GM23338 (cell line): ENCODE measurements around the gene EXOSC7. TPM values are rescaled to one million over a fixed set of nuclear protein-coding genes. Genes with fewer than 3 reads are reported as not detected.

ENCODE experiments used
- ATAC-seq: fragments of 200-7000 bp; cut with Tn5 transposase; 3 replicates; pipeline ENCODE4 v1.9.1; 2020
- DNase-seq: peaks from one replicate; pipeline ENCODE4 v3.0.0-alpha.2; 2015; ENCODE audit warnings: low spot score
- H2AFZ ChIP-seq: fragments of 200-600 bp; sonication (generic); 2 replicates; pipeline ENCODE4 v1.8.0; 2016; ENCODE audit warnings: antibody characterized with exemption, mild to moderate bottlenecking, moderate library complexity
- H3F3A ChIP-seq: fragments of 200-600 bp; sonication (generic); replicated peaks from 2 replicates; pipeline ENCODE4 v1.8.0; 2017; ENCODE audit warnings: antibody characterized with exemption, mixed run types, low read depth
- H3K27ac ChIP-seq: fragments of 200-600 bp; sonication (generic); 2 replicates; pipeline ENCODE4 v1.6.1; 2016; ENCODE audit warnings: low read depth
- H3K27me3 ChIP-seq: fragments of 200-600 bp; sonication (generic); 2 replicates; pipeline ENCODE4 v1.8.0; 2016; ENCODE audit warnings: mild to moderate bottlenecking, mixed run types, moderate library complexity; ENCODE audit not compliant: insufficient read depth
- H3K36me3 ChIP-seq: fragments of 200-600 bp; sonication (generic); 2 replicates; pipeline ENCODE4 v1.8.0; 2016; ENCODE audit warnings: mild to moderate bottlenecking; ENCODE audit not compliant: insufficient read depth
- H3K4me1 ChIP-seq: fragments of 200-600 bp; sonication (generic); 2 replicates; pipeline ENCODE4 v1.8.0; 2016; ENCODE audit warnings: mild to moderate bottlenecking, moderate library complexity; ENCODE audit not compliant: insufficient read depth
- H3K4me2 ChIP-seq: fragments of 200-600 bp; sonication (generic); 2 replicates; pipeline ENCODE4 v1.7.1; 2017; ENCODE audit warnings: mixed run types
- H3K4me3 ChIP-seq: fragments of 200-600 bp; sonication (generic); 2 replicates; pipeline ENCODE4 v1.6.1; 2016; ENCODE audit warnings: mixed run types
- H3K79me2 ChIP-seq: fragments of 200-600 bp; sonication (generic); replicated peaks from 2 replicates; pipeline ENCODE4 v1.8.0; 2017; ENCODE audit warnings: mild to moderate bottlenecking; ENCODE audit not compliant: insufficient read depth
- H3K9me2 ChIP-seq: fragments of 200-600 bp; sonication (generic); 2 replicates; pipeline ENCODE4 v1.8.0; 2017; ENCODE audit not compliant: insufficient read depth
- H4K20me1 ChIP-seq: fragments of 200-600 bp; sonication (generic); replicated peaks from 2 replicates; pipeline ENCODE4 v1.8.0; 2017; ENCODE audit warnings: mild to moderate bottlenecking; ENCODE audit not compliant: insufficient read depth
- H3K27ac Mint-ChIP-seq: 2 replicates; pipeline ENCODE4 v1.8.0; 2020; ENCODE audit warnings: inconsistent platforms, mild to moderate bottlenecking, moderate library complexity, mixed read lengths
- H3K27me3 Mint-ChIP-seq: 3 replicates; pipeline ENCODE4 v1.8.0; 2022; ENCODE audit warnings: low read depth, mild to moderate bottlenecking, moderate library complexity, mixed read lengths, inconsistent platforms; ENCODE audit not compliant: insufficient read depth, poor library complexity
- H3K36me3 Mint-ChIP-seq: 3 replicates; pipeline ENCODE4 v1.8.0; 2021; ENCODE audit warnings: low read depth, mild to moderate bottlenecking, inconsistent platforms, moderate library complexity, mixed read lengths
- H3K4me1 Mint-ChIP-seq: 3 replicates; pipeline ENCODE4 v1.8.0; 2020; ENCODE audit warnings: mild to moderate bottlenecking, inconsistent platforms, mixed read lengths
- H3K4me3 Mint-ChIP-seq: 3 replicates; pipeline ENCODE4 v1.8.0; 2021; ENCODE audit warnings: moderate library complexity, mild to moderate bottlenecking, inconsistent platforms, mixed read lengths
- H3K9me3 Mint-ChIP-seq: 3 replicates; pipeline ENCODE4 v1.8.0; 2020; ENCODE audit warnings: moderate library complexity, mild to moderate bottlenecking, inconsistent platforms, mixed read lengths
- CREB1 ChIP-seq: fragments of 250-450 bp; sonication (Bioruptor Pico); IDR thresholded peaks from 2 replicates; pipeline ENCODE4 v1.5.0; 2020; ENCODE audit warnings: low read depth, mild to moderate bottlenecking, moderate library complexity
- CTCF ChIP-seq, 2 experiments: fragments of 200-600 bp in 1 of 2; sonication (generic) in 1 of 2; conservative IDR thresholded peaks; 2 replicates each; pipeline versions ENCODE4 v1.5.1 to v1.6.1; 2016 to 2017; ENCODE audit warnings: antibody characterized with exemption in 2 of 2, low read depth in 2 of 2, mild to moderate bottlenecking in 2 of 2, moderate library complexity in 1 of 2
- JUNB ChIP-seq: IDR thresholded peaks from one replicate; pipeline ENCODE4 v1.6.1; 2016; ENCODE audit warnings: antibody characterized with exemption; ENCODE audit not compliant: unreplicated experiment
- NANOG ChIP-seq: IDR thresholded peaks from 2 replicates; pipeline ENCODE4 v1.6.1; 2016; ENCODE audit warnings: antibody characterized with exemption, borderline replicate concordance
- ZNF462 ChIP-seq: fragments of 250-450 bp; sonication (Bioruptor Pico); IDR thresholded peaks from 2 replicates; pipeline ENCODE4 v1.5.0; 2020; ENCODE audit warnings: mild to moderate bottlenecking, moderate library complexity
- polyA plus RNA-seq: library from polyadenylated mRNA; unstranded; fragments of >200 nt; fragmentation: Nextera tagmentation; extraction: Ambion mirVana; gene quantifications from 2 replicates; pipeline ENCODE4 v1.2.1, GENCODE V29; 2016
- total RNA-seq: library from RNA; depleted of rRNA; stranded (reverse); fragments of >200 nt; shearing (Covaris generic); gene quantifications from 2 replicates; pipeline ENCODE4 v1.2.3, GENCODE V29; 2014

EXOSC7 gene
- total and polyA plus RNA-seq, 2 experiments from 2014 or later = 84.8 to 120 TPM

GRCh38 chr3:45011756-45012508 lies 35.9 kb downstream of the EXOSC7 start:
- H3K27ac Mint-ChIP-seq = no peak overlapping the region
- H3K79me2 ChIP-seq = no peaks in the 10 kb centered on the region
- H3K36me3 Mint-ChIP-seq = peaks cover 54% of the 10 kb centered on the region
- H3K9me2 ChIP-seq = 0 out of 2 replicates have a peak, but pooled peaks cover 3% of the 10 kb centered on the region
- H3K27me3 ChIP-seq = no peaks in the 10 kb centered on the region
- no peak overlapping the region for H3K4me3 Mint-ChIP-seq
- no peak overlapping the region for H3K4me3 ChIP-seq
- peaks cover 20% of the 10 kb centered on the region for H3K36me3 ChIP-seq
- no peak for DNase-seq
- no peak overlapping the region for H2AFZ ChIP-seq
- H3K27me3 Mint-ChIP-seq = peaks cover 1% of the 10 kb centered on the region
- TF ChIP-seq NANOG = no peak
- TF ChIP-seq ZNF462 (CRISPR knock-in tag) = no peak
- H4K20me1 ChIP-seq = peaks cover 5% of the 10 kb centered on the region
- peaks cover 5% of the 10 kb centered on the region; the same call in 2 of the 3 replicates for H3K4me1 Mint-ChIP-seq
- H3K4me2 ChIP-seq = no peak overlapping the region
- 0 out of 2 replicates have a peak, but pooled peaks cover 3% of the 10 kb centered on the region for H3K4me1 ChIP-seq
- no peak overlapping the region for H3K27ac ChIP-seq
- no peaks in the 10 kb centered on the region for H3F3A ChIP-seq
- H3K9me3 Mint-ChIP-seq = no peaks in the 10 kb centered on the region
- no peak for ATAC-seq

- no peak overlapping the region for H3K4me3 Mint-ChIP-seq
- ATAC-seq = no peak
- no peak for TF ChIP-seq CREB1 (CRISPR knock-in tag)
- TF ChIP-seq CTCF (conservative IDR thresholded peaks at IDR 0.05; ENCODE audit: low read depth in 2 of 2) = no peak
- no peak for TF ChIP-seq JUNB
Observed at GRCh38 chr3:45012577-45012976, 36.5 kb downstream of the EXOSC7 start.

More at GRCh38 chr3:45012577-45012976, 36.5 kb downstream of the EXOSC7 start:
- 0 out of 2 replicates have a peak, but pooled peaks cover 3% of the 10 kb centered on the region for H3K4me1 ChIP-seq
- peaks cover 1% of the 10 kb centered on the region for H3K27me3 Mint-ChIP-seq
- H3K4me2 ChIP-seq = no peak overlapping the region
- H3K27ac Mint-ChIP-seq = no peak overlapping the region
- H3K27me3 ChIP-seq = no peaks in the 10 kb centered on the region
- 0 out of 2 replicates have a peak, but pooled peaks cover 3% of the 10 kb centered on the region for H3K9me2 ChIP-seq
- no peaks in the 10 kb centered on the region for H3K9me3 Mint-ChIP-seq
- H2AFZ ChIP-seq = no peak overlapping the region
- no peaks in the 10 kb centered on the region for H3K79me2 ChIP-seq
- H3K4me1 Mint-ChIP-seq = peaks cover 7% of the 10 kb centered on the region; the same call in 2 of the 3 replicates
- peaks cover 5% of the 10 kb centered on the region for H4K20me1 ChIP-seq
- H3K36me3 Mint-ChIP-seq = peaks cover 48% of the 10 kb centered on the region
- H3K27ac ChIP-seq = no peak overlapping the region
- peaks cover 20% of the 10 kb centered on the region for H3K36me3 ChIP-seq
- no peak overlapping the region for H3K4me3 ChIP-seq
- H3F3A ChIP-seq = no peaks in the 10 kb centered on the region
- no peak for DNase-seq
